ENCODE data around the gene ARHGEF35.
"Not testable (repeated sequence)": the region's sequence is repeated elsewhere in the genome, so short reads cannot be mapped to it uniquely, and the experiment has no call there.

ARHGEF35 gene

GRCh38 chr7:144178380-144179164 lies 17.1 kb downstream of the ARHGEF35 start:
- DNase-seq (ENCODE audit: low read depth) = not testable (repeated sequence)

GRCh38 chr7:144174613-144175012 lies 21.0 kb downstream of the ARHGEF35 start:
- DNase-seq (ENCODE audit: low read depth) = no peak

GRCh38 chr7:144171594-144172350 lies 23.9 kb downstream of the ARHGEF35 start:
- not testable (repeated sequence) for DNase-seq (ENCODE audit: low read depth)

GRCh38 chr7:144164784-144165183 lies 30.8 kb downstream of the ARHGEF35 start:
- DNase-seq (ENCODE audit: low read depth) = no peak

GRCh38 chr7:144158861-144159260 lies 36.8 kb downstream of the ARHGEF35 start:
- no peak for DNase-seq (ENCODE audit: low read depth)

GRCh38 chr7:144148224-144148827 lies 47.3 kb downstream of the ARHGEF35 start:
- DNase-seq (ENCODE audit: low read depth) = no peak

GRCh38 chr7:144144426-144144825 lies 51.2 kb downstream of the ARHGEF35 start:
- DNase-seq (ENCODE audit: low read depth) = no peak

- no peak for DNase-seq (ENCODE audit: low read depth)
These were observed 53.4 kb downstream of the ARHGEF35 start for GRCh38 chr7:144142187-144142586.

GRCh38 chr7:144137501-144137900 lies 58.1 kb downstream of the ARHGEF35 start:
- no peak for DNase-seq (ENCODE audit: low read depth)

Data from CMK (cell line).